T-cell (primary cell): ENCODE data around the gene KCNH5. TPM values are rescaled to one million over a fixed set of nuclear protein-coding genes. Genes with fewer than 3 reads are reported as not detected.

Source experiments
- ATAC-seq, 4 experiments: fragments of 200-7000 bp in 3 of 4; fragments of 150-1000 bp in 1 of 4; cut with Tn5 transposase; replicated peaks in 1 of 4; 1 replicate in 3 of 4; 2 replicates in 1 of 4; pipeline ENCODE4 v1.10.0; 2021; ENCODE audit warnings: moderate library complexity in 3 of 4, mild to moderate bottlenecking in 2 of 4, moderate number of reproducible peaks in 1 of 4
- CTCF ChIA-PET, 2 donors: fragments of 300-600 bp; sonication (Branson Sonifier 250); formaldehyde crosslinking; loops; one replicate each; lab custom pipeline; 2022; ENCODE audit warnings: antibody characterized with exemption in 2 of 2; lab: Charles Lee
- POLR2A ChIA-PET, 2 donors: fragments of 300-600 bp; sonication (Branson Sonifier 250); formaldehyde crosslinking; loops; one replicate each; lab custom pipeline; 2022; ENCODE audit warnings: antibody characterized with exemption in 2 of 2; lab: Charles Lee
- DNase-seq, 35 experiments: peaks; one replicate each; pipeline versions ENCODE4 v3.0.0 to v3.0.0-alpha.2; 2013 to 2023
- H3K27ac ChIP-seq: one replicate; pipeline ENCODE4 v1.5.1; 2013; ENCODE audit warnings: low read length
- H3K27me3 ChIP-seq, 2 experiments: replicated peaks in 1 of 2; 1 replicate in 1 of 2; 2 replicates in 1 of 2; pipeline versions ENCODE4 v1.6.1 to v1.7.0; 2013; ENCODE audit warnings: low read length in 1 of 2, mixed read lengths in 1 of 2; ENCODE audit not compliant: control insufficient read depth in 2 of 2, insufficient read depth in 2 of 2; ENCODE audit errors: extremely low read depth in 1 of 2
- H3K36me3 ChIP-seq, 2 donors: 1 replicate in 1 of 2; 2 replicates in 1 of 2; pipeline versions ENCODE4 v1.6.1 to v1.7.0; 2013; ENCODE audit warnings: low read length in 1 of 2; ENCODE audit not compliant: control insufficient read depth in 2 of 2, insufficient read depth in 1 of 2; ENCODE audit errors: extremely low read depth in 1 of 2
- H3K4me1 ChIP-seq, 2 experiments: 1 replicate in 1 of 2; 2 replicates in 1 of 2; pipeline versions ENCODE4 v1.6.1 to v1.7.0; 2013; ENCODE audit warnings: low read length in 2 of 2, mixed read lengths in 1 of 2; ENCODE audit not compliant: insufficient read depth in 2 of 2, control insufficient read depth in 1 of 2; ENCODE audit errors: extremely low read depth in 1 of 2
- H3K4me3 ChIP-seq, 2 donors: 1 replicate in 1 of 2; 2 replicates in 1 of 2; pipeline versions ENCODE4 v1.5.1 to v1.7.0; 2013; ENCODE audit warnings: mild to moderate bottlenecking in 2 of 2, low read length in 1 of 2, moderate library complexity in 1 of 2; ENCODE audit not compliant: control insufficient read depth in 1 of 2; ENCODE audit errors: extremely low read depth in 1 of 2
- H3K9me3 ChIP-seq: 2 replicates; pipeline ENCODE4 v1.7.0; 2013
- H3K27ac Mint-ChIP-seq, 2 donors: one replicate each; pipeline ENCODE4 v1.8.0; 2020 to 2021; ENCODE audit warnings: mild to moderate bottlenecking in 2 of 2, mixed read lengths in 2 of 2
- H3K27me3 Mint-ChIP-seq, 2 donors: one replicate each; pipeline ENCODE4 v1.8.0; 2021 to 2022; ENCODE audit warnings: mixed read lengths in 2 of 2
- H3K36me3 Mint-ChIP-seq: one replicate; pipeline ENCODE4 v1.8.0; 2021; ENCODE audit warnings: mixed read lengths
- H3K4me1 Mint-ChIP-seq, 3 donors: one replicate each; pipeline ENCODE4 v1.8.0; 2020 to 2022; ENCODE audit warnings: mixed read lengths in 3 of 3, mild to moderate bottlenecking in 1 of 3
- H3K4me3 Mint-ChIP-seq, 3 donors: one replicate each; pipeline ENCODE4 v1.8.0; 2020 to 2022; ENCODE audit warnings: mild to moderate bottlenecking in 3 of 3, mixed read lengths in 3 of 3, moderate library complexity in 3 of 3
- H3K9me3 Mint-ChIP-seq, 3 donors: one replicate each; pipeline ENCODE4 v1.8.0; 2020 to 2022; ENCODE audit warnings: mixed read lengths in 3 of 3
- WGBS: methylation state at CpG from one replicate; pipeline ENCODE4 v1.1.5; 2013; ENCODE audit warnings: missing lambda C conversion rate; ENCODE audit not compliant: insufficient coverage; 5-methylcytosine and 5-hydroxymethylcytosine counted together
- total RNA-seq, 35 experiments: library from RNA in 6 of 35; stranded (reverse) in 6 of 35; fragments of 120-200 nt in 1 of 35; gene quantifications; one replicate each; pipeline versions ENCODE4 v1.2.1 to v1.2.4 and lab custom pipeline; 2013 to 2026

Gene KCNH5
- total RNA-seq, 5 donors from 2014 or later (not counting 1 experiment from before 2014, with no cell fraction given) = not detected

DNA sequence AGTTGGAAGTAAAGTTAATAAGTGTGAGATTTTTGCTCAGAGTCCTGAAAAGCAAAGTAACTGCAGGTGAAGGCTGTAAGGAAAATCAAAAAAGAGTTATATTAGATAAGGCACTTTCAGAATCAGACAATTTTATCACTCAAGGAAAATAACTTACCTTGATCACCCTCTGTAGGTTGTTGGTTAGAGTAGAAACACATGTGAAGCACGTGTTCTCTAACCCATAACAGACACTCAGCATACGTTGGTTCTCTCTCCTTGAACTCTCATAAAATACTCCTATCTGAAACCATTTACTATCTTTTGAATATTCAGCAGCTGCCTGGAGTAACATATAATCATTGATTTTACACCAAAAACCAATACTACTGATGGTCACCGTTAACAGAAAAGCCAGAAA lies 335.5 kb downstream of the KCNH5 start:
- Mint-ChIP-seq H3K4me1 (no peaks in the 10 kb centered on the region), H3K36me3 (no peaks in the 10 kb centered on the region), H3K27me3 (no peaks in the 10 kb centered on the region), H3K27ac (no peak overlapping the region), H3K9me3 (peaks cover 0 to 8% (median 0%) of the 10 kb centered on the region in 3 donors), H3K4me3 (no peak overlapping the region)
- WGBS = no CpG with 5 or more reads among the region's 3 CpGs
- Histone ChIP-seq H3K4me1 (no peaks in the 10 kb centered on the region), H3K27ac (no peak overlapping the region), H3K9me3 (no peaks in the 10 kb centered on the region), H3K27me3 (no peaks in the 10 kb centered on the region), H3K36me3 (no peaks in the 10 kb centered on the region), H3K4me3 (no peak overlapping the region)
- DNase-seq = no peak
- ChIA-PET CTCF (no interaction called here), POLR2A (no interaction called here)
- ATAC-seq = no peak

- Mint-ChIP-seq H3K9me3 (peaks cover 0 to 8% (median 5%) of the 10 kb centered on the region in 3 donors), H3K4me1 (no peaks in the 10 kb centered on the region), H3K4me3 (no peak overlapping the region), H3K27ac (no peak overlapping the region), H3K27me3 (no peaks in the 10 kb centered on the region), H3K36me3 (no peaks in the 10 kb centered on the region)
- DNase-seq = no peak
- ChIA-PET CTCF (no interaction called here), POLR2A (no interaction called here)
- Histone ChIP-seq H3K27me3 (no peaks in the 10 kb centered on the region), H3K9me3 (no peaks in the 10 kb centered on the region), H3K4me1 (no peaks in the 10 kb centered on the region), H3K27ac (no peak overlapping the region), H3K4me3 (no peak overlapping the region), H3K36me3 (no peaks in the 10 kb centered on the region)
- ATAC-seq = no peak
- no CpG with 5 or more reads among the region's 2 CpGs for WGBS
These were observed 339.0 kb downstream of the KCNH5 start for GRCh38 chr14:62706217-62706616.

DNA sequence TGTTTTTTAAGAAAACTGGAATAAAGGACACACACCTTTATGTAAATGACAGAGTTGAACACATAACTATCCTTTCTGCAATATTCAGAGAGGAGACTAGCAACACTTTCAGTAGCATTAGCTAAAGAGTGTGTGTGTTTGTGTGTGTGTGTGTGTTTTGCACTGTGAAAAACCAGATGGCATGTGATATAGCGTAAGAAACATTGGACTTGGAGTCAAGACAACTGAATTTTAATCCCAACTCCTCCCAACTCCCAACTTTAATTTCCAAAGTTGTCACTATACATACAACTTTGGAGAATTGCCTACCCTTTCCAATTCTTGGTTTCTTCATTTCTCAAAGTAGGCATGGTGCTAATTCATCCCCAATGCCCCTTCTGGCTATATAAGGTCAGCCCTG lies 347.8 kb downstream of the KCNH5 start:
- no peaks in the 10 kb centered on the region for H3K27me3 Mint-ChIP-seq
- ChIA-PET POLR2A (no interaction called here), CTCF (no interaction called here)
- no peak for DNase-seq
- Histone ChIP-seq H3K4me1 (no peaks in the 10 kb centered on the region), H3K36me3 (no peaks in the 10 kb centered on the region), H3K9me3 (no peaks in the 10 kb centered on the region), H3K4me3 (no peak overlapping the region), H3K27ac (no peak overlapping the region), H3K27me3 (no peaks in the 10 kb centered on the region)
- H3K9me3 Mint-ChIP-seq = peaks cover 0 to 10% (median 2%) of the 10 kb centered on the region in 3 donors
- no peaks in the 10 kb centered on the region for H3K4me1 Mint-ChIP-seq
- WGBS = 80% methylated on average over 1 of the region's 1 CpG
- ATAC-seq = no peak
- H3K4me3 Mint-ChIP-seq = no peak overlapping the region
- H3K36me3 Mint-ChIP-seq = no peaks in the 10 kb centered on the region
- no peak overlapping the region for H3K27ac Mint-ChIP-seq

DNA sequence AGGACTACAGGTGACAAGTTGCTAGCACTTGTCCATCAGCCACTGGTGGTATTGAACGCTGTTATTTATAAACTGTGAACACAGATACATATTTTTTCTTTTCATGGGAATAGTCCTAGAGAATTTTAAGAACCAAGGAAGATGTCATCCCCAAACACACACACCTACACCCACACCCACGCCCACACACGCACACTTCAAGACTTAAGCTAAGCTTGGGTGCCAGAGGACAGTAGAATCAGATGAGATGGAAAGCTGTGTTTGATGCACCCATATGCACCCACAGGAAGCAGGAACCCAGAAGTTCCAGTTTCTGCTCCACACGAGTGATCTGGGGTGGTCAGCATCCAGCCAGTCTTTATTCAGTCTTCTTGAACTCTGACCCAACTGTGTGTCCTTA lies 348.3 kb downstream of the KCNH5 start:
- no peaks in the 10 kb centered on the region for H3K4me1 ChIP-seq
- Mint-ChIP-seq H3K27ac (no peak overlapping the region), H3K4me1 (no peaks in the 10 kb centered on the region), H3K9me3 (peaks cover 0 to 14% (median 2%) of the 10 kb centered on the region in 3 donors), H3K27me3 (no peaks in the 10 kb centered on the region), H3K4me3 (no peak overlapping the region), H3K36me3 (no peaks in the 10 kb centered on the region)
- no peaks in the 10 kb centered on the region for H3K36me3 ChIP-seq
- no peak overlapping the region for H3K27ac ChIP-seq
- DNase-seq = no peak
- no CpG with 5 or more reads among the region's 4 CpGs for WGBS
- H3K4me3 ChIP-seq = no peak overlapping the region
- no peak for ATAC-seq
- CTCF ChIA-PET = no interaction called here
- POLR2A ChIA-PET = no interaction called here
- H3K27me3 ChIP-seq = no peaks in the 10 kb centered on the region
- H3K9me3 ChIP-seq = no peaks in the 10 kb centered on the region

DNA sequence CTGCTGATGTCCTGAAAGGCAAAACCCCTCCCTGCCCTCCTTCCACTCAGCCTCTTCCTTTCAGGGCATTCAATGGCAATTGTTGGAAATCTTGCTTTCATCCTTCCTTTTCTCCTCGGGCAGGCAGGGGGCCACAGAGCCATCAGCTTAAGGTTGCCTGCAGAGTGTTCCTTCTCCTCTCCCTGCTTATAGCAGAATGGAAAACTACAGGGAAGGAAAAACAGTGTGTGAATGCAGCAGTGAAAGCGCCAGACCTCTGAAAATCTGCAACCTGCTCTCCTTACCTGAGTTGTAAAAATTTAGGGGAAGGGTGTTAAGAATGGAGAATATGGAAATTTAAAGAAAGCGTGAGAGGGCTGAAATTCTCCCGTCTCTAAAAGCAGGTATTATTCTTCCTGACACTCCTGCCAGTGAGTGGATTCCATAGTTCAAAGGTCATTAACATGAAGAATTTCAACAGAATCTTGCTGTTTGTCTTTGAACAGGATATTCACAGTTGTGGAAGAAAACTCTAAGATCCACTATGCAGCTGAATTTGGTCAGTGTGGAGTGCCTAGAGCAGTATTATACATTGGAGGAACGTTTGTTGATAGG lies 348.8 kb downstream of the KCNH5 start:
- Mint-ChIP-seq H3K9me3 (peaks cover 0 to 17% (median 2%) of the 10 kb centered on the region in 3 donors), H3K27ac (no peak overlapping the region), H3K4me1 (no peaks in the 10 kb centered on the region), H3K4me3 (no peak overlapping the region), H3K27me3 (no peaks in the 10 kb centered on the region), H3K36me3 (no peaks in the 10 kb centered on the region)
- Histone ChIP-seq H3K4me1 (no peaks in the 10 kb centered on the region), H3K4me3 (no peak overlapping the region), H3K36me3 (no peaks in the 10 kb centered on the region), H3K27ac (no peak overlapping the region), H3K9me3 (no peaks in the 10 kb centered on the region), H3K27me3 (no peaks in the 10 kb centered on the region)
- WGBS = no CpG with 5 or more reads among the region's 5 CpGs
- no peak for ATAC-seq
- POLR2A ChIA-PET = no interaction called here
- CTCF ChIA-PET = no interaction called here
- DNase-seq = no peak

GRCh38 chr14:62694075-62694474 lies 351.2 kb downstream of the KCNH5 start:
- ChIA-PET POLR2A (no interaction called here), CTCF (no interaction called here)
- WGBS = no CpG with 5 or more reads among the region's 2 CpGs
- H3K4me3 Mint-ChIP-seq = no peak overlapping the region
- Histone ChIP-seq H3K27me3 (no peaks in the 10 kb centered on the region), H3K36me3 (no peaks in the 10 kb centered on the region), H3K4me1 (no peaks in the 10 kb centered on the region), H3K9me3 (no peaks in the 10 kb centered on the region), H3K4me3 (no peak overlapping the region), H3K27ac (no peak overlapping the region)
- H3K36me3 Mint-ChIP-seq = no peaks in the 10 kb centered on the region
- H3K27ac Mint-ChIP-seq = no peak overlapping the region
- no peak for DNase-seq
- H3K27me3 Mint-ChIP-seq = no peaks in the 10 kb centered on the region
- no peaks in the 10 kb centered on the region for H3K4me1 Mint-ChIP-seq
- peaks cover 0 to 21% (median 4%) of the 10 kb centered on the region in 3 donors for H3K9me3 Mint-ChIP-seq
- ATAC-seq = no peak
